HAP-1 (cell line): Measurements from ENCODE around the gene XYLT1.
"Not testable (repeated sequence)": the region's sequence is repeated elsewhere in the genome, so short reads cannot be mapped to it uniquely, and the experiment has no call there.

Source experiments
- DNase-seq, 2 experiments: peaks; one replicate each; pipeline ENCODE4 v3.0.0-alpha.2; 2016 to 2020; ENCODE audit warnings: low spot score in 2 of 2
- H3K27me3 ChIP-seq: fragments of 250-450 bp; sonication (Bioruptor Pico); 2 replicates; pipeline ENCODE4 v1.5.1; 2020; ENCODE audit warnings: low read depth, mild to moderate bottlenecking, moderate library complexity
- H3K36me3 ChIP-seq: fragments of 250-450 bp; sonication (Bioruptor Pico); replicated peaks from 2 replicates; pipeline ENCODE4 v1.5.1; 2020; ENCODE audit warnings: mild to moderate bottlenecking
- H3K4me1 ChIP-seq: fragments of 250-450 bp; sonication (Bioruptor Pico); 2 replicates; pipeline ENCODE4 v1.5.1; 2020; ENCODE audit warnings: mild to moderate bottlenecking
- H3K4me3 ChIP-seq: fragments of 250-450 bp; sonication (Bioruptor Pico); 2 replicates; pipeline ENCODE4 v1.5.1; 2020; ENCODE audit warnings: mild to moderate bottlenecking, moderate library complexity
- H3K9me3 ChIP-seq: fragments of 250-450 bp; sonication (Bioruptor Pico); 2 replicates; pipeline ENCODE4 v1.5.1; 2020; ENCODE audit warnings: mild to moderate bottlenecking, moderate library complexity
- in situ Hi-C: fragments of 300-500 bp; cut with MboI; formaldehyde crosslinking; loops from 3 replicates; pipeline ENCODE4 v1.14.3; 2020; ENCODE audit warnings: low sequenced_read_pairs, inconsistent platforms, mixed read lengths

Gene XYLT1

GRCh38 chr16:17312094-17312710 lies 158.6 kb downstream of the XYLT1 start:
- in situ Hi-C loops, result no loop called here

GRCh38 chr16:17311333-17312093 lies 159.2 kb downstream of the XYLT1 start:
- Histone ChIP-seq H3K9me3 (no peaks in the 10 kb centered on the region), H3K36me3 (no peaks in the 10 kb centered on the region), H3K27me3 (no peaks in the 10 kb centered on the region), H3K4me1 (no peaks in the 10 kb centered on the region), H3K4me3 (no peak overlapping the region)
- DNase-seq, result no peak
- in situ Hi-C loops, result no loop called here

More at GRCh38 chr16:17312094-17312710, 158.6 kb downstream of the XYLT1 start:
- H3K4me3 ChIP-seq, result no peak overlapping the region
- H3K9me3 ChIP-seq, result no peaks in the 10 kb centered on the region
- H3K4me1 ChIP-seq, result no peaks in the 10 kb centered on the region
- DNase-seq, result no peak
- no peaks in the 10 kb centered on the region for H3K36me3 ChIP-seq
- no peaks in the 10 kb centered on the region for H3K27me3 ChIP-seq

DNA sequence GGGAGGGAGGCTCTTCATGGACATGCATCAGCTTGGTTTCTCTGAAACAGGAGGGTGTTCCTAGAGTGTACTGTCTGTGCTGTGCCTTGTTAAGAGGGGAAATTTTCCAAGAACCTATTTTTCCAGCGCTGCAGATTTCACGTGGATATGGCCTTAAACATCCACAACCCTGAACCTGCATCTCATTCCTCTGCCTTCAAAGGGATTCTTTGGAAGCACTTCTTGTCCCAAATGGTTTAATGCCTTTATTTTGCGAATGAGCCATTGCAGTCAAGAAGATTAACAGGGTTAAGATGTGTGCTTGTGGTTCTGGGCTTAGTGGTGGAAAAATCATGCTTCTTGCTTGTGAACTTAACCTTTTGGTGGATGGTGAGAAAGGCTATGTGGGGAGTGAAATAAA lies 161.2 kb downstream of the XYLT1 start:
- in situ Hi-C loops, result no loop called here

GRCh38 chr16:17308186-17308585 lies 162.6 kb downstream of the XYLT1 start:
- no peaks in the 10 kb centered on the region for H3K27me3 ChIP-seq
- no peaks in the 10 kb centered on the region for H3K9me3 ChIP-seq
- H3K4me1 ChIP-seq, result no peaks in the 10 kb centered on the region
- H3K4me3 ChIP-seq, result no peak overlapping the region
- DNase-seq, result no peak
- H3K36me3 ChIP-seq, result no peaks in the 10 kb centered on the region
- in situ Hi-C loops, result no loop called here

More for the DNA sequence above, 161.2 kb downstream of the XYLT1 start:
- no peaks in the 10 kb centered on the region for H3K27me3 ChIP-seq
- H3K36me3 ChIP-seq, result no peaks in the 10 kb centered on the region
- H3K4me1 ChIP-seq, result no peaks in the 10 kb centered on the region
- DNase-seq, result no peak
- no peak overlapping the region for H3K4me3 ChIP-seq
- no peaks in the 10 kb centered on the region for H3K9me3 ChIP-seq

DNA sequence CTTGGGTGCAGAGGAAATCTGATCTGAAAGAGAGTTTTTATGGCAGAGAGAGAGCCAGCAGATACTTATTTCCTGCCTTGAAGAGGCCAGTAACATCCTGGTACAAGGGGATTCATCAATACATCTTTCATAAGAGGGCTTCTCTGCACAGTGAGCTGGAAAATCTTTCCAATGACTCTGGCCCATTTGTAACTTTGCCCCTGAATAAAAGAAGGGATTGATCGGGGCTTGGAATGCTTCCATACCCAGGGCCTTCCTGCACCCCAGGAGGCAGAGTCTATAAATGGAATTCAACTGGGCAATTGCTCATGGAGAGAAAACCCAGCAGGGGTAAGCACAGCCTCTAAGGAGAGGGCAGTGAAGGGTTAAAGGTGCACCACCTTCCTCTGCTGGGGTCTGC lies 163.3 kb downstream of the XYLT1 start:
- DNase-seq, result no peak
- H3K4me3 ChIP-seq, result no peak overlapping the region
- no peaks in the 10 kb centered on the region for H3K9me3 ChIP-seq
- H3K27me3 ChIP-seq, result no peaks in the 10 kb centered on the region
- H3K4me1 ChIP-seq, result no peaks in the 10 kb centered on the region
- H3K36me3 ChIP-seq, result no peaks in the 10 kb centered on the region
- in situ Hi-C loops, result no loop called here

DNA sequence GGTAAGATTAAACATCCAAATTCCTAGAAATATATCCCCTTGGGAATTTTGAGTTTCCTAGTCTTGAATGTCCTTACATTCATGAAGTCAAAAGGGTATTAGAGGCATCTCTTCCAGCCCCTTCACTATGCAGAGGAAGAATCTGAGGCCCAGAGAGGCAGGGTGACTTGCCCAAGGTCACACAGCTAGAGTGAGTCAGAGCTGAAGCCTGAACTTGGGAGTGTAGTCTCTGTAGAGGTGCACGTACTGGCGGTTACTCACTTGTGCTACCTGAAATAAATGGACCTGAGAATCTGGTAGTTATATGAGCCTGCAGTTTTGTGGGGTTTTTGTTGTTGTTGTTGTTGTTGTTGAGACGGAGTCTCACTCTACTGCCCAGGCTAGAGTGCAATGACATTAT lies 164.0 kb downstream of the XYLT1 start:
- no peak overlapping the region for H3K4me3 ChIP-seq
- in situ Hi-C loops, result no loop called here
- H3K36me3 ChIP-seq, result no peaks in the 10 kb centered on the region
- no peaks in the 10 kb centered on the region for H3K27me3 ChIP-seq
- DNase-seq, result no peak
- no peaks in the 10 kb centered on the region for H3K4me1 ChIP-seq
- no peaks in the 10 kb centered on the region for H3K9me3 ChIP-seq

DNA sequence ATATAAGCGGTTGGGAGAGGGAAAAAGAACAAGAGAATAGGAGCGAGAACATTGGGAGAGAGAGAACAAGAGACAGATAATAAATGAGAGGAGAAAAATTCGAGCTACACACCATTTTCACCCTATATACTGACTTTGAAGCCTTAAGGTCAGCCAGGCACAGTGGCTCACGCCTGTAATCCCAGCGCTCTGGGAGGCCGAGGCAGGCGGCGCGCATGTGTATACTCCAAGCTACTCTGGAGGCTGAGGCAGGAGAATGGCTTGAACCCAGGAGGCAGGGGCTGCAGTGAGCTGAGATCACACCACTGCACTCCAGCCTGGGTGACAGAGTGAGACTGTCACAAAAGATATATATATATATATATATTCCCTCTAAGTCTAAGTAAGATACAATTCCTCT lies 164.5 kb downstream of the XYLT1 start:
- H3K9me3 ChIP-seq, H3K27me3 ChIP-seq, H3K4me1 ChIP-seq, H3K36me3 ChIP-seq, in situ Hi-C loops, H3K4me3 ChIP-seq, DNase-seq: not testable (repeated sequence)

- in situ Hi-C loops, result no loop called here
- DNase-seq, result no peak
- no peaks in the 10 kb centered on the region for H3K4me1 ChIP-seq
- H3K27me3 ChIP-seq, result no peaks in the 10 kb centered on the region
- no peak overlapping the region for H3K4me3 ChIP-seq
- no peaks in the 10 kb centered on the region for H3K9me3 ChIP-seq
- no peaks in the 10 kb centered on the region for H3K36me3 ChIP-seq
Measured at GRCh38 chr16:17305694-17306093, 165.1 kb downstream of the XYLT1 start.

- H3K27me3 ChIP-seq, result no peaks in the 10 kb centered on the region
- no peaks in the 10 kb centered on the region for H3K4me1 ChIP-seq
- no peaks in the 10 kb centered on the region for H3K9me3 ChIP-seq
- in situ Hi-C loops, result no loop called here
- no peak overlapping the region for H3K4me3 ChIP-seq
- no peak for DNase-seq
- H3K36me3 ChIP-seq, result no peaks in the 10 kb centered on the region
Measured at GRCh38 chr16:17304491-17305119, 166.2 kb downstream of the XYLT1 start.

DNA sequence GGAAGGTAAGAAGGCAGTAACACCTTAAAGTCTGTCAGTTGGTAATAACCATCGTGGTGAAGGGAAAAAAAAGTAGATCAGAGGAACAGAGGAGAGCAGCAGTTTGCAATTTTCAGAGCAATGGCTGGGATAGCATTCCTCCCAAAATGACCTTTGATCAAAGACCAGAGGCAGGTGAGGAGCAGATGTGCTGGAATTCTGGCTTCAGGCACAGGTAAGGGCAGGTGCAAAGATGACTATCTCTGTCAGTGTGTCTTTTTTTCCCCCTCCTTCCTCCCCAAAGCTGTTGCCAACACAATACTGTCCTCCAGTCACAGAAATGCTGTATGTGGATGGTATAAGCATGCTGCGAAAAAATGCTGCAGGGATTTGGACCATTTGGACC lies 166.7 kb downstream of the XYLT1 start:
- in situ Hi-C loops, result no loop called here
- Histone ChIP-seq H3K36me3 (no peaks in the 10 kb centered on the region), H3K9me3 (no peaks in the 10 kb centered on the region), H3K27me3 (no peaks in the 10 kb centered on the region), H3K4me1 (no peaks in the 10 kb centered on the region), H3K4me3 (no peak overlapping the region)
- no peak for DNase-seq

DNA sequence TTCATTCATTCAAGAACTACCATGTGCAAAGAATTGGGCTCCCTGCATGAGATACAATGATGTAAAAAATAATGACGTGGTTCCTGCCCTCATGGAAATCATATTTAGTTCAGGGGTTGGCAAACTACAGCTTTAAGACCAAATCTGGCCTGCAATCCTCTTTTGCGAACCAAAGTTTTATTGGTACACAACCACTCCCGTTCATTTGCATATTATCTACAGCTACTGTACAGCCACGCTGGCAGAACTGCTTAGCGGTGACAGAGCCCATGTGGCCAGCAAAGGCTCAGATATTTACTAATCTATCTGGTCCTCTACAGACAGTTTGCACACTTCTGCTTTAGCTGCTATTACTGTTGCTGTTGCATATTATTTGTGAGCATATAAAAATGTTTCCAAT lies 167.7 kb downstream of the XYLT1 start:
- Histone ChIP-seq H3K27me3 (no peaks in the 10 kb centered on the region), H3K9me3 (no peaks in the 10 kb centered on the region), H3K4me1 (no peaks in the 10 kb centered on the region), H3K4me3 (no peak overlapping the region), H3K36me3 (no peaks in the 10 kb centered on the region)
- DNase-seq, result no peak
- in situ Hi-C loops, result no loop called here

DNA sequence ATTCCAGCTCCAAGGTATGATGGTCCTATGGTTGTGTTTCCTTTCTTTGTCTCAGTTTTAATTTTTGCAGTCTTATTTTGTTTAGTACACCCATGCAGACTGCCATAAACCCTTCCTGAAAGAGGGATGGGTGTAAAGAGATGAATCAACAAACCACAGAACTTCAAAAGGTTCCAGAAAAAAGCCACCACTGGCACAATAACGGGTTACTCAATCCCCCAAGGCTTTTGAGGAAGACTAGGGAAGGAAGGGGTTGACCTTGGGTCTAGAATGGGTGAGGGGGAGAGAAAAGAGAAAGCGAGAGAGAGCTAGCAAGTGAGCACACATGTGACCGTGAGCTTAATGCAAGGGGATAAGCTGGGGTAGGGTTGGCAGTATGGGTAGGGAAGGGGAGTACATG lies 168.1 kb downstream of the XYLT1 start:
- no peaks in the 10 kb centered on the region for H3K4me1 ChIP-seq
- no peak overlapping the region for H3K4me3 ChIP-seq
- in situ Hi-C loops, result no loop called here
- no peak for DNase-seq
- no peaks in the 10 kb centered on the region for H3K27me3 ChIP-seq
- no peaks in the 10 kb centered on the region for H3K36me3 ChIP-seq
- H3K9me3 ChIP-seq, result no peaks in the 10 kb centered on the region

GRCh38 chr16:17302214-17302613 lies 168.5 kb downstream of the XYLT1 start:
- no peak for DNase-seq
- no peaks in the 10 kb centered on the region for H3K9me3 ChIP-seq
- no peak overlapping the region for H3K4me3 ChIP-seq
- H3K4me1 ChIP-seq, result no peaks in the 10 kb centered on the region
- in situ Hi-C loops, result no loop called here
- no peaks in the 10 kb centered on the region for H3K27me3 ChIP-seq
- no peaks in the 10 kb centered on the region for H3K36me3 ChIP-seq

DNA sequence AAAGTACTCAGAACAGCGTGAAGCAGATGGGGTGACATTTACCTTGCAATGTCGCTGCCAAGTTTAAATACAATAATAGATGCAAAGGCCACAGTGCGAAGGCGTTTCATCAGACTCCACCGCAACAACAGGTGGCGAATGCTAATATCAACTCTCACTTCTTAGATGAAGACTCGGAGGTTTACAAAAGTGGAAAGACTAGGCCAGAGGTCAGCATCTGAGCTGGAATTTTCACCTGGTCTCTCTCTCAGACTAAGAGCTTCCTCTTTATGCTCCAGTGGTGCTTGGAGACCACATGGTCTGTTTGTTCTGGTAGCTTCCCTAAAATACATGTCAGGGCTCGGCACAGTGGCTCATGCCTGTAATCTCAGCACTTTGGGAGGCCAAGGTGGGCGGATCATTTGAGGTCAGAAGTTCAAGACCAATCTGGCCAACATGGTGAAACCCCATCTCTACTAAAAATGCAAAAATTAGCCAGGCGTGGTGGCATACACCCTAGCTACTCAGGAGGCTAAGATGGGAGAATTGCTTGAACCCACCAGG lies 169.1 kb downstream of the XYLT1 start:
- no peak overlapping the region for H3K4me3 ChIP-seq
- DNase-seq, result no peak
- in situ Hi-C loops, result no loop called here
- H3K27me3 ChIP-seq, result no peaks in the 10 kb centered on the region
- H3K9me3 ChIP-seq, result no peaks in the 10 kb centered on the region
- no peaks in the 10 kb centered on the region for H3K36me3 ChIP-seq
- no peaks in the 10 kb centered on the region for H3K4me1 ChIP-seq
